Activated naive CD4-positive, alpha-beta T cell treated with Interleukin-2 at 50 U/mL for 16 hours (primary cell): ENCODE measurements around the gene ZBTB7A.

Experiments
- DNase-seq: peaks from one replicate; pipeline ENCODE4 v3.0.0-alpha.2; 2020

ZBTB7A gene

DNA sequence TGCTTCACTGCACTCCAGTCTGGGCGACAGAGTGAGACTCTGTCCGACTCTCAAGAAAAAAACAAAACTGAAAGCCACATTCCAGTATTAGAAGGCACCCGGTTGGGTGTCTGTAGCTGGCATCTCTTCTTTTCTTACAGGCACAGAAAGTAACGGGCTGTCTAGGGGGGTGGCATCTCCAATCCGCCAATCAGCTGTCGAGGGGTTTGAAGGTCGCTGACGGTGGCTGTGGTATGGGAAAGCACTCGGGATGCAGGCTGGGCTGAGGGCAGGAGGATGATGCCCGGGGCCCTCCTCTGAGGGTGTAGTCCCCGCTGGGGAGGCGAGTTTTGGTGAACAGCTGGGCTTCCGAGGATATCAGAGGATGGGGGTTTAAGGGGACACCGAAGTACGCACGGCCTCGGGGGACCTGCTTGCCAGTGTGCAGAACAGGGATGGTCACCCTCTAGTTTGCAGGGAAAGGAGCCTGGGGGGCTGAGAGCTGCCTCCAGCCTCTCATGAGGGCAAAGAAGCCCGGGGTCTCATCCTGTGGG lies 27.0 kb upstream of the ZBTB7A start:
- no peak for DNase-seq

DNA sequence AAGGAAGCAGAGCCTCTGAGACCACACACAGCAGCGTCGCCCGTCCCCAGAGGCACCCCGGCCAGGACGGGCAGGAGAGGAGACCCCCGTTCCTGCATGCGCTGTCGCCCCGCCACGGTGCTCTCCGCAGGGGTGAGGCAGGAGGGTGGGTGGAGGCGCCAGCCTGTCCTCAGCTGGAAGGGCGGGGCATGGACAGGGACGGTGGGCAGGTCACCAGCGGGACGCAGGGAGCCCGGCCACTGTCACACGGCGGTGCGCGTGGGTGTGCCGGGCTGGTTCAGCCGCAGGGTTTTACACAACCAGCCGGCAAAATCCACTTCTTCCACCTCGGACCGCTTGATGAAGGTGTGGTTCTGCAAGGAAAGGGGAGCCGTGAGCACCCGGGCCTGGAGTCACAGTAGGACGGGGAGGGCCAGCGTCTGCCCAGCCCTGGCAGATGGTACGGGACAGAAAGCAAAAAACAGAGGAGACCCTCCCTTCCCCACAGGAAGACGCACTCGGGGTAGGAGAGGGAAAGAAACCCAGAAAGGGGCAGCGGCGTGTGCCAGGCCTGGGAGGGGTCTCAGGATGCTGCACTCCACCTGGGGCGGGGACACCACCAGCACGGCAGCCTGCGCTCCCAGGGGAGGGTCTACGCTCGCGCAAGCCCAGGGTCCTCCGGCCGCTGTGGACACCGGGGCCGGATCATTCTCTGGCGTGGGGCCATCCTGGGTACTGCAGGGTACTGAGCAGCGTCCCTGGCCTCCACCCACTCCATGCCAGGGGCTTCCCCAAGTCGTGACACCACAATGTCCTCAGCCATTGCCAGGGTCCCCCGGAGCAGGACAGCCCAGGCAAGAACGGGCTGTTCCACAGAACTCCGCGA lies 23.9 kb upstream of the ZBTB7A start:
- no peak for DNase-seq

DNA sequence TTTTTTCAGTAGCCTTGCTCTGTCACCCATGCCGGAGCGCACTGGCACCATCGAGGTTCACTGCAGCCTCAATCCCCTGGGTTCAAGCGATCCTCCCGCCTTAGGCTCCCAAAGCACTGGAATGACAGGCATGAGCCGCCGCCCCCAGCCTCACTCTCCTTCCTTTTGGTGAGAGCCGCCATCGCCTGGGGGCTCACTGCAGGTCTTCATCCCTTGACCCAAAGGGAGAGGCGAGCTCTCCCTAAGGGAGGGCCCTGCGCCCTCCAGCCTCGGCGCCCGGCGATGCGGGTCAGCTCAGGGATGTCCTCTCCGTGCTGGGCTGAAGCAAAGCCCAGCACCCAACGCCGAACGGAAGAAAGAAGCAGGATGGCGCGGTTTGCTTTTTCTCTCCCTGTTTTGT lies 23.2 kb upstream of the ZBTB7A start:
- no peak for DNase-seq

DNA sequence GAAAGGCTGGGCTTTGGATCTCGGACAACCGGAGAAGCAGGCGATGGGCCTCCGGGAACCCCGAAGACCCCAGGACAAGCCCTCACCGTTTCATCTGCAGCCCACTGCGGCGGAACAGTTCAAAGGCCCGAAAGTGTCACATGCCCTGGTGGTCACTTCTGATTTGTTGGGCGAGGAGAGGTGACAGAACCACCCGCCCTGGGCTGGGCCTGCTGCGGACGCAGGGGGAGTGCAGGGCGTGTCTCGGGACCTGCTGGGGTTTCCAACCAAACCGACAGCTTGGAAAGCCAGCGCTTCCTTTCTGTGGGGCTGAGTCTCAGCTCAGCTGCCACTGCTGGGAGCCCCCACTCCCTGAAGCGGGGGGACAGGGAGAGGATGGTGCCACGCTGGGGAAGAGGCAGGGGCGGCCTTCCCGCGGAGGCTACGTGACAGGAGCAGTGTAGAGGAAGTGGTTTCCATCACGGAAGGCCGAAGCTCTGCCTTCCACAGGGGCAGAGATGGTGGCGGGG lies 22.8 kb upstream of the ZBTB7A start:
- DNase-seq: peak; percentile 35

DNA sequence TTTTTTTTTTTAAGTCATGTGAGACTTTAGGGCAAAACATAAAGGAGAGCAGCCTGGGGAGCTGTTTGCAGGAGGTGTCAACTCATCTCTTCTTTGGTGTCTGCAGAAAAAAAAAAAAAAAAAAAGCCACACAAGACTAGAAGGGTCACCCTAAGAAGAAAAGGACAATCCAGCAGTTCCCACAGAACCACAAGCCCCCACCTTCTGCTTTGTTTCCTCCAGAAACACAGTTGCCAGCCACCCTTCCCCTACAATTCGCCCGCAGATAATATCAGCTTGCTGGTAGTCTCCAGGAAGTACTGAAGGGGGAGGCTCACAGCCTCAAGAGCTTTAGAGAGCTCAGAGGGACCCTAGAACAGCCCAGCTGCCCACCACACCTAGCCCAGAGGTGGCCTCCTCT lies 22.3 kb upstream of the ZBTB7A start:
- DNase-seq: peak; percentile 32

DNA sequence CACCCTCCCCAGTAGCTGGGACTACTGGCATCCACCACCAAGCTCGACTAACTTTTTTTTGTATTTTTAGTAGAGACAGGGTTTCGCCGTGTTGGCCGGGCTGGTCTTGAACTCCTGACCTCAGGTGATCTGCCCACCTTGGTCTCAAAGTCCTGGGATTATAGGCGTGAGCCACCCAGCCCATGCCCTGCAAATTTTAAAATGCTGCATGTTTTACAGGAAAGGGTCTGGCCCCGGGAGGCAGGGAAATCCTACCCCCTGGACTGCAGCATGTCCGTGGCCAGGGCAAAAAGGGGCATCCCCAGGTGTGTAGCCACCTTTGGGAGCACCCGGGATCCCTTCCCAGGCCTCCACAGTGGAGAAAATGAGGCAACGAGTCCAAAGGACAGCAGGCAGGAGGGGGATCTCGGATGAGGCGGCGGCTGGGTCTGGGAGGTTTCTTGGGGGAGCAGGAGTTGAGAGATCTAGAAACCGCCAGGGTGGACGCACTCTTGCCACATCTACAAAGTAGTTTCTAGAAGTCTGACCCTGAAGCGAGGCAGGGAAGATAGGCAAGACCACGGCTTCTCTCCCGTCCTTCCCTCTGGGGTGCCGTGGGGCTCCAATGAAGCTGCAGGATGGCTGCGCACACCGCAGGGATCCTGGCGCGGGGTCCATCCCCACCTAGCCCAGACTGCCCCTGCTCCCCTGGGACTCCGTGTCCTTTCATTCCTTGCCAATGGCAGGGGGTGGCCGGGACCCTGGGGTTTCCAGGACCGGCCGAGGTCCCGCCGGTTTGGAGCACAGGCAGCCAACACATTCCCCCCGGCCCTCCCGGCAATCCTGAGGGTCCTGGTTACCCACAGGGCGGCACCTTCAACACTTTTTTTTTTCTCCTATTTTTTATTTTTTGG lies 21.3 kb upstream of the ZBTB7A start:
- DNase-seq: no peak

DNA sequence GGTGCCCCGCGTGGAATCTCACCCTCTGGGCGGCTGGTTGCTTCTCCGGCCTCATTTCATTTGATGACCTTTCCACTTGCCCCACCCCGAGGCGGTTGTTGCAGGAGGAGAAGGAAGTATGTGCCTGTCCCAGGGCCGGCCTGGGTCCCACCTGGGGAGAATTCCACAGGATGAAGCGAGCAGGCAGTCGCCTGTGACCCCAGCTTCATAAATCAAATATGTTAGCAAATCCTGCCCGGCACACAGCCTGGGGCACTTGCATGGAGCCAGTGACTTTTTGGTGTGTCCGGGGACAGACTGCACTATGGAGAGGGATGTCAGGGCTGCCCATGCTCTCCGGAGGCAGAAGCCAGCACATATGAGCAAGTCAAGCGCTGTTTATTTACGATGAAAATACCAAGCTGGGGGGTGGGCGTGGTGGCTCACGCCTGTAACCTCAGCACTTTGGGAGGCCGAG lies 19.7 kb upstream of the ZBTB7A start:
- DNase-seq: no peak

DNA sequence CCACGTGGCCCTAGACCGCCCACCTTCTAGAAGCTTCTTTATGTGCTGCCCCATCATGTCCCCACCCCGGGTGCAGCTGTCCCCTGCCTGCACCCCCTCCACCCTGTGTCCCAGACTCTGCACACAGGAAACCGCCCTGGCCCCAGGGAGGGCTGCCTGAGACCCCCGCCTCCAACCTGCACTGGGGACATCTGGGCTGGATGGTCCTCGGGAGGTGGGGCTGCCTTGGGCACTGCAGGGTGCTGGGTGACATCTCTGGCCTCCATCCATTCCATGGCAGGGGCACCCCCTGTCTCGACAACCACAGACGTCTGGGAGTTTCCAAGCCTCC lies 17.8 kb upstream of the ZBTB7A start:
- DNase-seq: no peak

DNA sequence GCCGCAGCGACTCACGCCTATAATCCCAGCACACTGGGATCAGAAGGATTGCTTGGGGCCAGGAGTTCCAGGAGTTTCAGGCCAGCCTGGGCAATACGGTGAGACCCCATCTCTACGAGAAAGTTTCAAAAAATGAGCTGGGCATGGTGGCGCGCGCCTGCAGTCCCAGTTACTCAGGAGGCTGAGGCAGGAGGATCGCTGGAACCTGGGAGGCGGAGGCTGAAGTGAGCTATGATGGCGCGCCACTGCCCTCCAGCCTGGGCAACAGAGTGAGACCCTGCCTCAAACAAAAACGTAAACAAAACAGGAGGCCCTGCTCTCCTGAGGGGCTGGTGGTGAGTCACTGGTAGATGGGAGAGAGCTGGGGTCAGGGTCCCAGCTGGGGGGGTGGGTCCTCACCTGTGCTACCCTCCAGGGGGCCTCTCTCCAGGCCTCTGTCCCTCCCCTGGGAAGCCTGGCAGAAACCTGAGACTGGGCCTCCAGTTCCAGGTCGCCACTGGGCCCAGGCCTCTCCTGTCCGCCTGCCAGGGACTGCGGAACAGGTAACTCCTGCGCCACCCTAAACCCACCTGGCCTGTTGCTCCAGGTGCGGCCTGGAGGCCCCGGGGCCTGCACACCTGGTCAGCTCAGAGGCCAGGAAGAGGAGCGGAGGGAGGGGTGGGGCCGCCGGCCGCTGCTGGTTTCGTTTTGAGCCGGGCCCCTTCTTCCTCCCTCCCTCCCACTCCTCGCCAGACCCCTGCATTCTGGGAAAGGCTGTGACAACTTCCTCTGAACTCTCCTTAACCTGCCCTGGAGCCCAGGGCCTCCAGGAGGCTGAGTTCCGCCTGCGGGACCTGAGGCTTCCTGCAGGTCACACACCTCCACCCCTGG lies 17.2 kb upstream of the ZBTB7A start:
- peak; percentile 30 for DNase-seq

DNA sequence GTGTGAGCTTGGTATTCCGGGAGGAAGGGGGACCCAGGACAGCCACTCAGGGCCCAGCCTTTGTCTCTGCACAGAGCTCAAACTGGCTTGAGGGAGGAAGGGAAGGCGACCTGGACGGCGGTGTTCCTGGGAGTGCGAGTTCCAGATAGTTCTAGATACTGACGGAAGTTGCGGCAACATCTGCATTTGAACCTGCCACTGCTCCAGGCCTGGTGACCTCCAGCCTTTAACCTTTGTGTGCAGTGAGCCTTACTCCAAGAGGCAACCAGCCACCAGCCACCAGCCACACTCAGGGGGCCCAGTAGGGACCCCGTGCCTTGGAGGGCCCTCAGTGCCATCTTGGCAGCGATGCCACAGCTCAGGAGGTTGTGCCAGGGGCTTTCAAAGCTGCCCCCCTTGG lies 15.5 kb upstream of the ZBTB7A start:
- DNase-seq: no peak

DNA sequence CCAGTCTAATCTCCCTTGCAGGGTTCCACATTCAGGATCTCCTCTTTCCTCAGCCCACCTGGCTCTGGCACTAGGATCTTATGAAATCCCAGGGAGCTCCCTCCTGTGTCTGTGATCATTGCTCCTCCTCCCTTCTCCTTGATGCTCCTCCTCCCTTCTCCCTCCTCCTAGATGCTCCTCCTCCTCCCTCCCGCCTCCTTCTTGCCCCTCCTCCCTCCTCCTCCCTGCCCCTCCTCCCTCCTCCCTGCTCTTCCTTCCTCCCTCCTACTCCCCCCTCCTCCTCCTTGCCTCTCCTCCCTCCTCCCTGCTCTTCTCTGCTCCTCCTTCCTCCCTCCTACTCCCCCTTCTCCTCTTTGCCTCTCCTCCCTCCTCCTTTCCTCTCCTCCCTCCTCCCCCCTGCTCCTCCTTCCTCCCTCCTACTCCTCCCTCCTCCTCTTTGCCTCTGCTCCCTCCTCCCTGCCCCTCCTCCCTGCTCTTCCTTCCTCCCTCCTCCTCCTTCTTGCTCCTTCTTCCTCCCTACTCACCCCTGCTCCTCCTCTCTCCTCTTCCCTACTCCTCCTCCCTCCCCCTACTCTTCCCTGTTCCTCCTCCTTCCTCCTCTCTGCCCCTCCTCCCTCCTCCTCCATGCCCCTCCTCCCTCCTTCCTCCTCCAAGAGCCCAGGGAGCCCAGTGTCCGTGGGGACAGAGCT lies 14.9 kb upstream of the ZBTB7A start:
- DNase-seq: no peak

DNA sequence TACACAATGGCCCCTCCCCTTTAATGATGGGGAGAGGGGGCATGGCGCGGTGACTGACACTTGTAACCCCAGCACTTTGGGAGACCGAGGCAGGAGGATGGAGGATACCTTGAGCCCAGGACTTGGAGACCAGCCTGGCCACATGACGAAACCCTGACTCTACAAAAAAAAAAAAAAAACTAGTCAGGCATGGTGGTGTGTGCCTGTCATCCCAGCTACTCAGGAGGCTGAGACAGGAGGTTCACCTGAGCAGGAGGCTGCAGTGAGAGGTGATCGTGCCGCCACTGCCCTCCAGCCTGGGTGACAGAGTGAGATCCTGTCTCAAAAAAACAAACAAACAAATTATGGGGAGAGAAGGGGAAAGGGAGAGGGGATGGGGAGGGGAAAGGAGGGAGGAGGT lies 13.8 kb upstream of the ZBTB7A start:
- DNase-seq: no peak

DNA sequence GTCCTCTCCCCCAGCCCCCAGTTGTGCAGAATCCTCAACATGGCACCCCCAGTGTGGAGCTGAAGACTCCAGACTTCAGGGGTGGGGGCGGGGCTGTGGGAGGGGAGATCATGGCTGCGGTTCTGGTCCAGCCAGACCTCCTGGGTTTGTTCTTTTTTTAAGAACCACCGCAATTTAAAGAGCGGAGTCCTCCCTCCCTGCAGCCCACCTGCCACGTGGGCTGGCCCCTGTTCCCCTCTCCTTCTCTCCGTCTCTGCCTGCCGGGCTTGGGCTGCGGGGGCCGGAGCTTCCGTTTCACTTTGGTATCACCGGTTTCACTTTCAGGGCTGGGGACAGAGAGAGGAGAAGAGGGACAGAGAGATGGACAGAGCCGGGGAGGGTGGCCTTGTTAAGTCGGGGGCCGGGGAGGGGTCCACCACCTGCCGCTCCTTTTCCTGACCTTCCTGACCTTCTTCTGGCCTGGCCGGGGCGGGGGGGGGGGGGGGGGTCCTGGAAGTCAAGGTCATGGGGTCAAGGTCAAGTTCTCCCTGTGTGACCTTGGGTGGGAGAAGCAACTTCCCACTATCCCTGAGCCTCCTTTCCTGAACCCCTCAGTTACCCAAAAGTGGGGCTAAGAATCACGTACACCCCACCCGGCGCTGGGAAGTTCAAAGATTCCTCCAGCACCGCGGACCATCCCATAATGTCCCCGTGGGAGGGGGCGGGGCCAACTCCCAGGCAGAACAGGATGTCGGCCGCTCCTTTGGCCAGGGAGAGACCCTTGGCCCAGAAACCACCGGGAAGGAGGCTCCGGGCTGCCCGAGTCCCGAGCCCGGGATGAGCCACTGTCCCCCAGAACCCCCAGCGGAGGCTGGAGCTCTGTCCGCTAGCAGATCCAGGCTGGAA lies 11.3 kb upstream of the ZBTB7A start:
- DNase-seq: peak; percentile 54

DNA sequence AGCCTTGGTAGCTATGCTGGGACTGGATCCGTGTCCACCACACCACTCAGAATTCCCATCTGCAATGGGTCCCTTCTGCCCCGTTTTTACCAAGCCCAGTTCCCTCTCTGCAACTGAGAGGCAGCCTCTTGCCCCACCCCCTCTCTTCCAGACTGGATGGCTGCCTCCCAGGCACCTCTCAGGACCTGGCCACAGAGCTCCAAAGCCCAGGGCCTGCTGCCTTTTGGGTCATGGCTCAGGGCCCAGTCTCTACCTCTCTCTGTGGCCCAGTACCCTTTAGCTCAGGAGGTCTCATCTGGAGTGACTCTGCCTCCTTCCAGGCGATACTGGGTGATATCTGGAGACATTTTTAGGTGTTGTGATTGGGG lies 10.3 kb upstream of the ZBTB7A start:
- no peak for DNase-seq

DNA sequence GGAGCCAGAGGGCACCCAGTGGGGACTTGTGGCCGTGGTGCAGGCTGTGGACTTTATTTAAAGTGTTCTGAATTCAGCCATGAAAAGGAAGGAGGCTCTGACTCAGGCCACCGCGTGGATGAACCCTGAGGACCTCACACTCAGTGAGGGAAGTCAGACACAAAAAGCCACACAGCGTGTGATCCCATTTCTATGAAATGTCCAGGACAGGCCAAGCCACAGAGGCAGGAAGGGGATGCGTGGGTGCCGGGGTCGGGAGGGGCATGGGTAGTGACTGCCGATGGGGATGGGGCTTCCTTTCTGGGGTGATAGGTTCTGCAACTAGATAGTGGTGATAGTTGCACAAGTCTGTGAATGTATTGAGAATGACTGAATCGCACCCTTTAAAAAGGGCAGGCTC lies 8.7 kb upstream of the ZBTB7A start:
- no peak for DNase-seq

DNA sequence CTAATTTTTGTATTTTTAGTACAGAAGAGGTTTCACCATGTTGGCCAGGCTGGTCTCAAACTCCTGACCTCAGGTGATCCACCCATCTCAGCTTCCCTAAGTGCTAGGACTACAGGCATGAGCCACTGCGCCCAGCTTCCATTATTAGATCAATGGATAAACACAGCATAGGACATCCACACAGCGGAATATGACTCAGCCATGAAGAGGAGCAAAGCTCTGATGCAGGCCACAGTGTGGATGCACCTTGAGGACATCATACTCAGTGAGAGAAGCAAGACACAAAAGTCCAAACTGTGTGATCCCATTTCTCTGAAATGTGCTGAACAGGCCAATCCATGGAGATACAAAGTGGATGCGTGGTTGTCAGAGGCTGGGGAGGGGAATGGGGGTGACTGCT lies 4.9 kb upstream of the ZBTB7A start:
- no peak for DNase-seq

DNA sequence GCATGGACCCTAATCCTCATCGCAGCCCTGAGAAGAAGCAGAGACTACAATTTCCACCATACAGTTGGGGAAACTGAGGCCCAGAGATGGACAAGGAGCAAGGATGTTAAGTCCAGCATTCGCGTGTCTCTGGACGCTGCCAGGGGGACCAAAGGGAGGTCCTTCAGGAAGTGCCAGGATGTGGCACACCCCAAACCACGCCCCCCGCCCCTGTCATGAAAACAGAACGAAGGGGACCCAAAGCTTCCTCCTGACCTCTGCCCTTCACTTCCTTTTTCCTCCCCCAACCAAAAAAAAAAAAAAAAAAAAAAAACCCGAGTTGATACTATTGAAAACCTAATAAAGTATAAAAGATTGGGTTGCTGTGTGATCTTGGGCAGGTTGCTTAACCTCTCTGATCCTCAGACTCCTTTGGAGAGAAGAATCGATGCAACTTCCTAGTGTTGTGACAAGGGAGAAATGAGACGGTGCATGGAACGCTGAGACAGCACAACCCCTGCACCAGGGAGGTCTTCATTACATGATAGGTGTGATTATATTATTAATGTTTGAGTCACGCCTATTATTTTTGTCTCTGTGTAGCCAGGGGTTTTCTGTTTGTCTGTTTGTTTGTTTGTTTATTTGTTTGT lies 2.7 kb upstream of the ZBTB7A start:
- DNase-seq: peak; percentile 62

DNA sequence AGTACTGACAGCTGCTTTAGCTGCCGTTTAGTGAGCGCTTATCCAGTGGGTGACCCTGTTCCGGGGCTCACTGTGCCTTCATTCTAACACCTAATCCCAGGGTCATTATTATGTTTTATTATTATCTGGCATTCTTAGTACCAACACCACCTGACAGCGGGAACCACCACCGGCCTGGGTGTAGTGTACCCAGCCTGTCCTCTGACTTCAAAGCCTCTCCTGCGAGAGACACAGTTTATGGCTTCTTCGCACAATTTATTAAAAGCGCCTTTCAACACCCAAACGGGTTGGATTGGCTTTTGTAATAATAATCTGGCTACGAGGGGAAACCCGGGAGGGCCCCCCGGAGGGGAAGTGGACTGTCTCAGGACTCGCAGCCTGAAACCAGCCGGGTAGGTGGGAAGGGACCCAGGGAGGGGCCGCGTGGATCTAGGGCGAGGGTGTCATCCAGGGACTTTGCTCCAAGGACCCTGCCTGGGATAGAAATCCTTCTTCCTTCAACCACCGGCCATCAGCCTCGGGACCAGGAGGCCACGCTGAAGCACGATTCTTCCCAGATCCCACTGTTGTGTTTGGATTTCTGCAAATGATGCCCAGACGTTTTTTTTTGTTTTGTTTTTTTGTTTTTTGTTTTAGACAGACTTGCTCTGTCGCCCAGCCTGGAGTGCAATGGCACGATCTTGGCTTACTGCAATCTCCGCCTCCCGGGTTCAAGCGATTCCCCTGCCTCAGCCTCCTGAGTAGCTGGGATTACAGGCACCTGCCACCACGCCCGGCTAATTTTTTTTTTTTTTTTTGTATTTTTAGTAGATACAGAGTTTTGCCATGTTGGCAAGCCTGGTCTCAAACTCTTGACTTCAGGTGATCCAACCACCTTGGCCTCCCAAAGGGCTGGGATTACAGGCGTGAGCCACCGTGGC lies 1.6 kb upstream of the ZBTB7A start:
- no peak for DNase-seq

DNA sequence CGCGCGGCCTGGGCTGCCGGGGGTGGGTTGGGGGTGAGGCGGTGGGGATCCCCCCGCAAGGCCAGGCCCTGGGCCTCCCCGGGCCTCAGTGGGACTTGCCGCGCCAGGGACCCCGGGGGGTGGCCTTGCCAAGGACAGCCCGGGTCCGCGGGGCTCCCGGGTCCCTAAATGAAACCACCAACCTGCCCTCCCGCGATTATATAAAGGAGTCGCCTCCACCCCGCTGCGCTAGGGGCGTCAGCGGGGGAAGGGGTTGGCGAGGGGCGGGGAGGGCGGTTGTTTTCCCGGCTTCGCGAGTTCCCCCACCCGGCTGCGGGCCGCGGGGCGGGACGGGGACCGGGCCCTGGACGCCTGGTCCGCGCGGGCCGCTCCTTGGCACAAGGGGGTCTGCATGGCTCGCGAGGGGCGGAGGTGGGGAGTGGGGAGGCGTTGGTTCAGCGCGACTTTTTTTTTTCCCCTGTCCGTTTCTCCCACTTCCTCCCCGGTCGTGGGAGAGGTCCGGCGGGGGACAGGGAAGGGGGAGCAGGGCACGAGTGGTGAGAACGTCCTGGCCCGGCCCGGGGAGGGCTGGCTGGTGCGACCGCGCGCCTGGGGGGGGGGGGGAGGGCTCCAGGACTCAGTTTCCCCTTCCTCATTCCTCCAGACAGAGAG lies 822 bp upstream of the ZBTB7A start:
- DNase-seq: no peak
